Measurements from ENCODE around the gene AUP1. TPM values are rescaled to one million over a fixed set of nuclear protein-coding genes. Genes with fewer than 3 reads are reported as not detected.

The AUP1 gene
- total and polyA plus RNA-seq, 9 of the 15 experiments (the other 6 are each of a cell fraction or from before 2014, with no cell fraction given): 70.7 to 245 (median 165) TPM

DNA sequence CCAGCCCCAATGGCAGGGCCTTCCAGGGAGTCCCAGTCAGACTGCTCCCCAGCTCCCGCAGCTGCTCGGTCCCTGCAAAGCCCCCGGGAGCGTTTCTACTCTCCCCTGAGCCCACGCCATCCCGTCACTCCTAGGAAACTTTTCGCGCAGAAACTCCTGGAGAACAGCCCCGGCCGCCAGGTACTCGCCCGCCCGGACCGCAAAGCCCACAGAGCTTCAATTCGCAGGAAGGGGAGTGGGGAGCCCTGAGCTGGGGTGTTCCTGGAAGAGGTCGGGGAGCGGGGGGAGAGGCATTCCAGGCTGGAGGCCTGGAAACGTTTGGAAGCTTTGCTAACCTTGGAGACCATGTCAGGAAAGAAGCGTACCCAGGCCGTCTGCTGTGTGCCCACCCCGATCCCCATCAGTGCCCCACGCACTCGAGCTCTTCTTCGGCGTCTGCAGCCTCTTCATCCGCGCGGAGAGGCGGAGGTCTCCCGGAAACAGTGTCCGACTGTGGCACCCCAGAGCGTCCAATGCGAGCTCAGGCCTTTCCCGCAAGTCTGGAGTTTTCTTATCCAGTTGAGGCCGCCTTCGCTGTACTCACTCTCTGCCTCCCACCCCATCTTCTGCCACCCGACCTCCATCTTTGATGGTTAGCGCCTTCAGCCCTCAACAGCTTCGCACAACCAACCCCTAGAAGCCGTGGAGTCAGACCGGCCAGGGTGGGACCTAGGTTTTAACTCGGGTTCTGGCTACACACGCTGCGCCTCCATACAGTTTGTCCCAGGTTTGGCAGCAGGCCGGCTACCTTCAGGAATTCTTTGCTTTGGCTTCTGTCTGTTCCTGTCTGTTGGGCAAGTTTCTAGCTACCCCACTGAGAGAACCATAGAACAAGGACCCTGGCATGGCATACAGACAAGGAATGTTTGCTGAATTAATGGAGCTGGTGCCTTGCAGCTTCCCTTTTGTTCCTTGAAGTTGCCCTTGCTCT is 25.7 kb downstream of the AUP1 start (continued):
- TF ChIP-seq, protein P1, sequence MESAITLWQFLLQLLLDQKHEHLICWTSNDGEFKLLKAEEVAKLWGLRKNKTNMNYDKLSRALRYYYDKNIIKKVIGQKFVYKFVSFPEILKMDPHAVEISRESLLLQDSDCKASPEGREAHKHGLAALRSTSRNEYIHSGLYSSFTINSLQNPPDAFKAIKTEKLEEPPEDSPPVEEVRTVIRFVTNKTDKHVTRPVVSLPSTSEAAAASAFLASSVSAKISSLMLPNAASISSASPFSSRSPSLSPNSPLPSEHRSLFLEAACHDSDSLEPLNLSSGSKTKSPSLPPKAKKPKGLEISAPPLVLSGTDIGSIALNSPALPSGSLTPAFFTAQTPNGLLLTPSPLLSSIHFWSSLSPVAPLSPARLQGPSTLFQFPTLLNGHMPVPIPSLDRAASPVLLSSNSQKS (CRISPR knock-in tag; IDR thresholded peaks at IDR 0.05): no peak
- TF ChIP-seq SIN3A (IDR thresholded peaks at IDR 0.05; ENCODE audit: borderline replicate concordance in 2 of 2, control insufficient read depth in 1 of 2, low read depth in 2 of 2, low read length in 2 of 2) (peak in 1 of 2 experiments; percentile 19; a peak in 1 of 4 replicates), NELFE (IDR thresholded peaks at IDR 0.05; ENCODE audit: insufficient read depth, insufficient read length) (no peak), FOXA1 (IDR thresholded peaks at IDR 0.05; ENCODE audit: borderline replicate concordance) (no peak), ARHGAP35 (IDR thresholded peaks at IDR 0.05; ENCODE audit: partially characterized antibody) (no peak), ZNF134 (CRISPR knock-in tag; conservative IDR thresholded peaks at IDR 0.05) (no peak), PML (IDR thresholded peaks at IDR 0.05; ENCODE audit: low read length) (no peak; the same call in 1 of the 2 replicates), HNRNPH1 (optimal IDR thresholded peaks at IDR 0.05; ENCODE audit: low read depth, low read length) (no peak), NFXL1 (CRISPR knock-in tag; IDR thresholded peaks at IDR 0.05) (no peak), CREB1 (IDR thresholded peaks at IDR 0.05) (no peak), CREB1 (CRISPR knock-in tag; IDR thresholded peaks at IDR 0.05) (peak; percentile 9; the same call in 1 of the 2 replicates), ZBTB1 (CRISPR knock-in tag; IDR thresholded peaks at IDR 0.05; ENCODE audit: borderline replicate concordance, low read depth) (no peak; the same call in 1 of the 2 replicates), NFIX (CRISPR knock-in tag; IDR thresholded peaks at IDR 0.05; ENCODE audit: low read depth) (no peak), ID3 (CRISPR knock-in tag; IDR thresholded peaks at IDR 0.05) (no peak), ID3 (tag; IDR thresholded peaks at IDR 0.05) (no peak), ZNF3 (CRISPR knock-in tag; IDR thresholded peaks at IDR 0.05) (no peak), SMAD4 (CRISPR knock-in tag; conservative IDR thresholded peaks at IDR 0.05) (no peak), CAMTA2 (CRISPR knock-in tag; conservative IDR thresholded peaks at IDR 0.05) (no peak)
- TF ChIP-seq, protein P2, sequence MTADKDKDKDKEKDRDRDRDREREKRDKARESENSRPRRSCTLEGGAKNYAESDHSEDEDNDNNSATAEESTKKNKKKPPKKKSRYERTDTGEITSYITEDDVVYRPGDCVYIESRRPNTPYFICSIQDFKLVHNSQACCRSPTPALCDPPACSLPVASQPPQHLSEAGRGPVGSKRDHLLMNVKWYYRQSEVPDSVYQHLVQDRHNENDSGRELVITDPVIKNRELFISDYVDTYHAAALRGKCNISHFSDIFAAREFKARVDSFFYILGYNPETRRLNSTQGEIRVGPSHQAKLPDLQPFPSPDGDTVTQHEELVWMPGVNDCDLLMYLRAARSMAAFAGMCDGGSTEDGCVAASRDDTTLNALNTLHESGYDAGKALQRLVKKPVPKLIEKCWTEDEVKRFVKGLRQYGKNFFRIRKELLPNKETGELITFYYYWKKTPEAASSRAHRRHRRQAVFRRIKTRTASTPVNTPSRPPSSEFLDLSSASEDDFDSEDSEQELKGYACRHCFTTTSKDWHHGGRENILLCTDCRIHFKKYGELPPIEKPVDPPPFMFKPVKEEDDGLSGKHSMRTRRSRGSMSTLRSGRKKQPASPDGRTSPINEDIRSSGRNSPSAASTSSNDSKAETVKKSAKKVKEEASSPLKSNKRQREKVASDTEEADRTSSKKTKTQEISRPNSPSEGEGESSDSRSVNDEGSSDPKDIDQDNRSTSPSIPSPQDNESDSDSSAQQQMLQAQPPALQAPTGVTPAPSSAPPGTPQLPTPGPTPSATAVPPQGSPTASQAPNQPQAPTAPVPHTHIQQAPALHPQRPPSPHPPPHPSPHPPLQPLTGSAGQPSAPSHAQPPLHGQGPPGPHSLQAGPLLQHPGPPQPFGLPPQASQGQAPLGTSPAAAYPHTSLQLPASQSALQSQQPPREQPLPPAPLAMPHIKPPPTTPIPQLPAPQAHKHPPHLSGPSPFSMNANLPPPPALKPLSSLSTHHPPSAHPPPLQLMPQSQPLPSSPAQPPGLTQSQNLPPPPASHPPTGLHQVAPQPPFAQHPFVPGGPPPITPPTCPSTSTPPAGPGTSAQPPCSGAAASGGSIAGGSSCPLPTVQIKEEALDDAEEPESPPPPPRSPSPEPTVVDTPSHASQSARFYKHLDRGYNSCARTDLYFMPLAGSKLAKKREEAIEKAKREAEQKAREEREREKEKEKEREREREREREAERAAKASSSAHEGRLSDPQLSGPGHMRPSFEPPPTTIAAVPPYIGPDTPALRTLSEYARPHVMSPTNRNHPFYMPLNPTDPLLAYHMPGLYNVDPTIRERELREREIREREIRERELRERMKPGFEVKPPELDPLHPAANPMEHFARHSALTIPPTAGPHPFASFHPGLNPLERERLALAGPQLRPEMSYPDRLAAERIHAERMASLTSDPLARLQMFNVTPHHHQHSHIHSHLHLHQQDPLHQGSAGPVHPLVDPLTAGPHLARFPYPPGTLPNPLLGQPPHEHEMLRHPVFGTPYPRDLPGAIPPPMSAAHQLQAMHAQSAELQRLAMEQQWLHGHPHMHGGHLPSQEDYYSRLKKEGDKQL (CRISPR knock-in tag; IDR thresholded peaks at IDR 0.05; ENCODE audit: borderline replicate concordance): no peak
- TF ChIP-seq, protein P3, sequence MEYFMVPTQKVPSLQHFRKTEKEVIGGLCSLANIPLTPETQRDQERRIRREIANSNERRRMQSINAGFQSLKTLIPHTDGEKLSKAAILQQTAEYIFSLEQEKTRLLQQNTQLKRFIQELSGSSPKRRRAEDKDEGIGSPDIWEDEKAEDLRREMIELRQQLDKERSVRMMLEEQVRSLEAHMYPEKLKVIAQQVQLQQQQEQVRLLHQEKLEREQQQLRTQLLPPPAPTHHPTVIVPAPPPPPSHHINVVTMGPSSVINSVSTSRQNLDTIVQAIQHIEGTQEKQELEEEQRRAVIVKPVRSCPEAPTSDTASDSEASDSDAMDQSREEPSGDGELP (CRISPR knock-in tag; IDR thresholded peaks at IDR 0.05; ENCODE audit: borderline replicate concordance): no peak; the same call in 1 of the 2 replicates

Measured in K562 (cell line).